NCI-H748 (cell line): ENCODE data around the gene ABCB11.
A peak's percentile ranks its signal among the peaks of the same experiment; 100 is the strongest.

Source experiments
- DNase-seq: peaks from one replicate; lab custom pipeline; 2025; ENCODE audit not compliant: unreplicated experiment; lab: John Stamatoyannopoulos, UW

ABCB11 gene

GRCh38 chr2:168978461-168978861, 52.7 kb downstream of the ABCB11 start:
- DNase-seq, result no peak

GRCh38 chr2:168977608-168978007, 53.5 kb downstream of the ABCB11 start:
- DNase-seq, result no peak

GRCh38 chr2:168976034-168976654, 55.0 kb downstream of the ABCB11 start:
- peak; percentile 69 for DNase-seq

- peak; percentile 54 for DNase-seq
Observed at GRCh38 chr2:168974428-168974827, 56.7 kb downstream of the ABCB11 start.

- DNase-seq, result no peak
Observed at GRCh38 chr2:168971261-168971660, 59.9 kb downstream of the ABCB11 start.

- no peak for DNase-seq
Observed at GRCh38 chr2:168970711-168971233, 60.4 kb downstream of the ABCB11 start.

GRCh38 chr2:168969865-168970264, 61.3 kb downstream of the ABCB11 start:
- no peak for DNase-seq

- DNase-seq, result no peak
Observed at GRCh38 chr2:168968342-168968741, 62.8 kb downstream of the ABCB11 start.

GRCh38 chr2:168964251-168964807, 66.8 kb downstream of the ABCB11 start:
- no peak for DNase-seq

GRCh38 chr2:168962636-168963035, 68.5 kb downstream of the ABCB11 start:
- no peak for DNase-seq

GRCh38 chr2:168961450-168962229, 69.5 kb downstream of the ABCB11 start:
- peak; percentile 71 for DNase-seq

- no peak for DNase-seq
Observed at GRCh38 chr2:168956392-168956791, 74.7 kb downstream of the ABCB11 start.

GRCh38 chr2:168955321-168955720, 75.8 kb downstream of the ABCB11 start:
- no peak for DNase-seq

- no peak for DNase-seq
Observed at GRCh38 chr2:168954256-168954655, 76.9 kb downstream of the ABCB11 start.

- DNase-seq, result no peak
Observed at GRCh38 chr2:168952424-168952823, 78.7 kb downstream of the ABCB11 start.

GRCh38 chr2:168951871-168952270, 79.3 kb downstream of the ABCB11 start:
- DNase-seq, result no peak

- no peak for DNase-seq
Observed at GRCh38 chr2:168949324-168949723, 81.8 kb downstream of the ABCB11 start.

- peak; percentile 42 for DNase-seq
Observed at GRCh38 chr2:168948621-168949212, 82.4 kb downstream of the ABCB11 start.

GRCh38 chr2:168945508-168945907, 85.6 kb downstream of the ABCB11 start:
- DNase-seq, result no peak

GRCh38 chr2:168944065-168944464, 87.1 kb downstream of the ABCB11 start:
- no peak for DNase-seq

- no peak for DNase-seq
Observed at GRCh38 chr2:168941297-168941696, 89.8 kb downstream of the ABCB11 start.

GRCh38 chr2:168939918-168940317, 91.2 kb downstream of the ABCB11 start:
- no peak for DNase-seq
